MM.1S (cell line): ENCODE data around the gene LIPA.

Source experiments
- EZH2 ChIP-seq: fragments of 300-600 bp; sonication (generic); optimal IDR thresholded peaks from 2 replicates; pipeline ENCODE3; 2017; ENCODE audit warnings: low read depth, mild to moderate bottlenecking, antibody characterized with exemption, low read length, mixed read lengths
- TF ChIP-seq, protein P1 (sequence below): fragments of 300-600 bp; sonication (generic); IDR thresholded peaks from 2 replicates; pipeline ENCODE4 v1.5.1; 2016; ENCODE audit warnings: antibody characterized with exemption, low read length, mixed read lengths

DNA sequence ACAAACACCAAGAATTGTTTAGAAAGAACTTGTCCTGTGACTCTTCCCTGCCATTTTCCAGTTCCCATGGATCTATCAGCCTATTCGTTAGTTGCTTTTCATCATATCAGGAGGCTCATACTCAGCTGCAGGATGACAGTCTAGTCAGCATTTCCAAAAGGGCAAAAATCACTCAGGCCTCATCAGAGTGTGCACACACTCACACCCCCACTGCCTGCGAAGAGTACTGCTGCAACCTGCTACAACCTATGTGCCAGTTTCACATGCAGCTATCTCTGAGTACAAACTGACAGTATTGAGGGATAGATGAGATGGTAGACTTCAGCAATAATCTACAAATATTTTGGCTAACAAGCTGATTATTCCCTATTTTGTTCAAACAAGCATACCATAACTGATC, 68.7 kb downstream of the LIPA start:
- TF ChIP-seq, protein P1, sequence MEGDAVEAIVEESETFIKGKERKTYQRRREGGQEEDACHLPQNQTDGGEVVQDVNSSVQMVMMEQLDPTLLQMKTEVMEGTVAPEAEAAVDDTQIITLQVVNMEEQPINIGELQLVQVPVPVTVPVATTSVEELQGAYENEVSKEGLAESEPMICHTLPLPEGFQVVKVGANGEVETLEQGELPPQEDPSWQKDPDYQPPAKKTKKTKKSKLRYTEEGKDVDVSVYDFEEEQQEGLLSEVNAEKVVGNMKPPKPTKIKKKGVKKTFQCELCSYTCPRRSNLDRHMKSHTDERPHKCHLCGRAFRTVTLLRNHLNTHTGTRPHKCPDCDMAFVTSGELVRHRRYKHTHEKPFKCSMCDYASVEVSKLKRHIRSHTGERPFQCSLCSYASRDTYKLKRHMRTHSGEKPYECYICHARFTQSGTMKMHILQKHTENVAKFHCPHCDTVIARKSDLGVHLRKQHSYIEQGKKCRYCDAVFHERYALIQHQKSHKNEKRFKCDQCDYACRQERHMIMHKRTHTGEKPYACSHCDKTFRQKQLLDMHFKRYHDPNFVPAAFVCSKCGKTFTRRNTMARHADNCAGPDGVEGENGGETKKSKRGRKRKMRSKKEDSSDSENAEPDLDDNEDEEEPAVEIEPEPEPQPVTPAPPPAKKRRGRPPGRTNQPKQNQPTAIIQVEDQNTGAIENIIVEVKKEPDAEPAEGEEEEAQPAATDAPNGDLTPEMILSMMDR = no peak
- TF ChIP-seq EZH2 = no peak
